GM19463 (cell line): ENCODE results near the gene CSTB.

Experiments
- ATAC-seq: cut with Tn5 transposase; IDR thresholded peaks from one replicate; pipeline ENCODE4 v1.9.1; 2021; ENCODE audit warnings: mild to moderate bottlenecking, moderate library complexity; ENCODE audit not compliant: unreplicated experiment

The CSTB gene

DNA sequence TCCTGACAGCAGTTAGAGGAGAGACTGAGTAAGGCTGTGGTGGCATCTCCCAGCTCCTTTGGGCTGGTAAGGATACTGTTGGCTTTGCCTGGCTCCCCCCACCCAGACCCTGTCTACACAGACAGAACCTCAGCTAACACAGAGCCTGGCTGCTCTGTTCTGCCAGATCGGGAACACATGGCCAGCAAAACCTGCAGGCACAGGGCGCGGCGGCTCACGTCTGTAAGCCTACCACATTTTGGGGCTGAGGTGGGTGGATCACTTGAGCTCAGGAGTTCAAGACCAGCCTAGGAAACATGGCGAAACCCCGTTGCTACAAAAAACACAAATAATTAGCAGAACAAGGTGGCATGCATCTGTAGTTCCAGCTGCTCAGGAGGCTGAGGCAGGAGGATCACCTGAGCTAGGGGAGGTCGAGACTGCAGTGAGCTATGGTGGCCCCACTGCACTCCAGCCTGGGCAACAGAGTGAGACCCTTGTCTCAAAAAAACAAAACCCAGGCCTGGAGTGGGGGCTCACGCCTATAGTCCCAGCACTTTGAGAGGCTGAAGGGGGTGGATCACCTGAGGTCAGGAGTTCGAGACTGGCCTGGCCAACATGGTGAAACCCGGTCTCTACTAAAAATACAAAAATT is 6.7 kb downstream of the CSTB start:
- no peak for ATAC-seq

DNA sequence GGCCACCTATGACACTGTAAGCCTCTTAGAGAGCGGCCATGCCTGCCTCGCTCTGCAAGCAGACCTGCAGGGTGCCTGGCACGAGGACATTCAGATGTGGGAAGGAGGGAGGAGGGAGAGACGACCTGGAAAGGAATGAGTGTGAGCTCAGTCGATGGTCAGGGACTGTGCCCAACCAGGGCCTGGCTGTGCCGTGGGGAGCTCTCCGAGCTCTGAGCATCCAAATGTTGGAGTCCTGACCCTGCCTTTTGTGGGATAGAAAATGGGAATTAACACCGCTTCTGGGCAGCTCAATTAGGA is 7.3 kb downstream of the CSTB start:
- no peak for ATAC-seq

DNA sequence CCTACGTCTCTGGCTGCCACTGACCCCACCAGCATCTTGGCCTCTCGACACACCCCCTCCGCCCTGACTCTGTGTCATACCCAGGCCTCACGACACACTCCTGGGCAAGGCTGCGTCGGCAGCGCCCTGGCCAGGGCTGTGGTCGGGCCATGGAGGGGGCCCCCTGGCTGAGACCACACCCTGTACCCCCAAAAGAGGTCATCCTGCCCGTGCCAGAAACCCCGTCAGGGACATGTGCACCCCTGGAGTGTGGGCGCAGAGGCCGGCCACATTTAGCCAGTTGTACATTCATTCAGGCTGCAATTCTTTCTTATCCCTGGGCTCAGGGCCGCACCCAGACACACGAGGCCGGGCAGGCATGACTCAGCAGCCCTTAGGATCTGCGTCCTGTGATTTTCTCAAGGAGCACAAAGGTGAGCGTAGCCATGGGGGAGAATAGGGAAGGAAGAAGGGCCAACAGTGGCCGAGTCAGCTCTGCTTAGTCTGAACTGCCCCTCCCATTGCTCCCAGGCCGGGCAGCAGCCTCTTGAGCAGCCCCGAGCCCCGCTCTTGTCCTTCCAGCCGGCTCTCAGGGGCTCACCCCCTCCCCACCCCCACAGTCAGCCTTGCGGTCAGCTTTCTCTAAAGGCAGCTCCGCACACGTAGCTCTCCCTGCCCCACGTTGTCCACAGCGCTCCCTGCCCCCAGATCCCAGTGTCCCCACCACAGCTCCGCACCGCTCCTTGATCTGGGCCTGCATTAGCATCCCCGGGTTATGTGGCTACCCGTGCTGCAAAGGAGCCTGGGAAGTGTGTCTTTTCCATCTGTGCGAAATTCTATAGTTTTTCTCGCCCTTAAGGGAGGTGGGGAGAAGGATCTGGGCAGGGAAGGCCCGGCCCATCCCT is 7.9 kb downstream of the CSTB start:
- ATAC-seq = no peak

DNA sequence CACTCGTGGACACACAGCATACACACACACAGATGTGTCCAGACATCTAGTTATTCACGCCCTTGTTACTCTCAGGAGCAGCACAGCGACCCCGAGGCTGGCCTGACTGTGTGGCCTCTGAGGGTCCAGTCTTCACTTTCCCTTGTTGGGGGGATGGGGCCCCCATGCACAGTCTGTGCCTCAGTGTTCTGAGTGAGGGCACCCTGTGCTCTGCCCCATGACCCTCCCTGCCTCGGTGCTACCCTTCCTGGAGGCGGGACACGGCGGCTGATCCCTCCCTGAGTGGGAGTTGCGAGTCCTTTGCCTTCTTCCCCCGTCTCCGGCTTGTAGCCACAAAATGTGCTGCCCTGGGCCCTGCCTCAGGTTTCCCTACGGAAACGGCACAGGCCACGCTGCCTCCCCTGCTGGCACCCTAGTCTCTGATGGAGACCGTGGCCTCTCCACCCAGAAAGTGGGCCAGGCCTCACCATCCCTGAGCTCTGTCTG is 8.6 kb downstream of the CSTB start:
- no peak for ATAC-seq

DNA sequence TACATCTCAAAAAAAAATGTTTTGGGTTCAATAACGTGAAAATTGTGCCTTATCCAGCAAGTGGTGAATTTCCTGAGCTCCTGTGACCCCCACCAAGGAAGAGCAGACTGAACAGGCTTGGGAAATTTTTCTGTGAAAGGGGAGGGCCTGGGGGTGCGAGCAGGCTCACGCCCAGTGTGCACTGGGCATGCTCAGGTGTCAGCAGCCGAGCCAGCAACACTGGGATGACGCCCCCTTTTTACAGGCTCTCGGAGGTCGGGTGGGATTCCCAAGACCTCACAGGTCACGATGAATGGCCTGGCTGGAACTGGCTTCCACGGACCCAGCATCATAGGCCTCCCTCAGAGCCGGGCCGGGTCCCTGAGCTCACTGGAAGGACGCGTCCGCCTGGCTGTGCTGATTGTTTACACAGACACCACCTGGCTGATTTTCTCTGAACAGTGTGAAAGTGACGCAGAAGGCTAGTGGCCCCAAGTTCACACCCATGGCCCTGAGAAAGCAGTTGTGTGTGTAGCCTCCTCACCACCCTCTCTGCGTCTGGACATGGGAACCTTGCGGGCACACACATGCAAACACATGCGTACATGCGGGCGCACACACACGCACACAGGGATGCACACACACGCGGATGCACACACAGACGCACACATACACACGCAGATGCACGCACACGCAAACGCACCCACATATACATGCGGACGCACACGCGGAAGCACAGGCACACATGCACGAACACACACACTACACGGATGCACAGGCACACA is 9.2 kb downstream of the CSTB start:
- ATAC-seq = no peak

DNA sequence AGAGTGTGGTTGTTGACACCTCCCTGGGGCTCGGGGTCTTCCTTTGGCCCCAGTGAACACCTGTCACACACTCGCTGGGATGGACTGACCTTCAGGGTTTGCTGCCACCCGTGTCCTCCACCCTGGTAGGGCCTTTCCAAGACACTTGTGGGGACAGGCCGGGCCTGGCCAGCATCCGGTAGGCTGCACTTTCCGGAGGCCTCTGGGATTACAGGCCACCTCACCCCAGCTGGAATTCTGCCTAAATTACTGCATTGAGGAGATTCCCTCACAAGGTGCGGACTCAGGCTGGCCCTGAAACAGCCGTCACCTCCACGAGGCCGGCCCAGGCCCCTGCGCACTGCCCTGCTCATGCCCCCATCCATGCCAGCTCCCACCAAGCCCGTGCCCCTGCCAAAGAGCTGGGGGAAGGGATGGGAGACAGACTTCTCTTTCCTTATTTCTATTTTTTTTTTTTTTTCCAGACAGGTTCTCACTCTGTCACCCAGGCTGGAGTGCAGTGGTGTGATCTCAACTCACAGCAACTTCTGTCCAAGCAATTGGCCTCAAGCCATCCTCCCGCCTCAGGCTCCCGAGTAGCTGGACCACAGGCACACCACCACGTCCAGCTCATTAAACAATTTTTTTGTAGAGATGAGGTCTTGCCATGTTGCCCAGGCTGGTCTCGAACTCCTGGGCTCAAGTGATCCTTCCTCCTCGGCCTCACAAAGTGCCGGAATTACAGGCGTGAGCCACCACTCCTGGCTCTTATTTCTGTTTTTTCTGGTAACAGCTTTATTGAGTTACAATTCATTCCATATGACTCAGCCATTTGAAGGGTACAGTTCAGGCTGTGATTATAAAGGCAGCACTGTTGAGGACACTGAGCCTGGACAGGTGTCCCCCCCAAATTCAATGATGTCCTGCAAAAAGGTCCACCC is 11.3 kb downstream of the CSTB start:
- ATAC-seq = no peak

DNA sequence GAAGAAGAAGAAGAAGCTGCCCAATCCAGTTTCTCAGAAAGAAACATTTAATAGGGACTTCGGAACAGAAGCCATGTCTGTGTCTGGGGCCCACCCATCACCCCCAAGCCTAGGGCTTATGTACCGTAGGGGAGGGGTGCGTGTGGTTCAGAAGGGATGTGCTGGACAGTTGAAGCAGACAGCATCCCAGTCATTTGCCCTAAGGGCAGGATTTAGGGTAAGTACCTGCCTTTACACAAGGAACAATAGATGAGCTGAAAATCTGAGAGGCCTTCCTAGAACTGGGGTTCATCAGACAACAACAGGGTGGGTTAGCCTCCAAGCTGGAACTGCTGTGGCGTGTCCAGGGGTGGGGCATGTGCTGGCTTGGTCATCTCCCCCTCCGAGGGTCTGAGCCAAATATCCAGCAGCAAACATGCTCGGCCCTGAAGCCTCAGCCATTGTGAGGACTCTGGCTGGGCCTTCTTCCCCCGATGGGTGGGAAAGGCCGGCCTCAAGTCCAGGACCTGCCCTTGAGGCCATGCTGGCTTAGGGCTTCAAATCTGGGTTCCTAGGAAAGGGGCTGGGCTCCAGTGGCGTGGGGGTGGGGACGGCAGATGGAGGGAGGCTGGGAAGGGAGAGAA is 12.1 kb downstream of the CSTB start:
- no peak for ATAC-seq

DNA sequence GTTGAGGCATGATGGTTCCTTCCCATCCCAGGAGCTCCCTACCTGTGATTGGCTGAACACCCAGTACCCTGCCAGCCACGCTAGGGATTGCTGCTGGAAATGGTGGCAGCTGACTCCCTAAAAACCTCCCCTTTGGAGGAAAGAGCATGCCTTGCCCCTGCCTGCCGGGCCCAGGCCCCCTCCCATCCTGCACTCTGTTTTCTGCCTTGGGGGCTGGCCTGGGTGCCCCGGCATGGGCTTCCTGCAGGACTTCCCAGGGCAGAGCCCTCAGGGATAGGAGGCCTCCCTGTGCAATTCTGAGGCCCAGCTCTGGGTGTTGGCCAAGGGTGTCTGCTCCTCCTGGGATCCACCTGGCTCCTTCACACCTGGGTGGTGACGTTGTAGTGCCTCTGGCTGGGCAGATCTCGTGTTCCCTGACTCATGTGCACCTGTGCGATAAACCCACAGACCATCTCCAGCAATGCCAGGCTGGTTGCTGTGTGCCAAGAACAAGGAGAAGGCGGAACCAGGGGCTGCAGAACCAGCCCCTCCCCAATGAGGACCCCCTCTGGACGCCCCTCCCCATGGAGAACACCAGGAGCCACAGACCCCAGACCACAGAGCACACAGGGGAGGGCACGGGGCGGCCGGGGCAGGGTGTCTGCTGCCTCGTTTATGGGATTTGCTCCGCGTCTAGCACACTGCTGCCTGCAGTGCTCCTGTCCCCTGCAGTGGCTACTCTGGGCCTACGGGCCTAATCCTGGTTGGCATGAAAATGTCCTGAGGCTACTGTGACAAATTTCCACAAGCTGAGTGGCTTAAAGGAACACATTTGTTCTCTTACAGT is 13.6 kb downstream of the CSTB start:
- no peak for ATAC-seq

DNA sequence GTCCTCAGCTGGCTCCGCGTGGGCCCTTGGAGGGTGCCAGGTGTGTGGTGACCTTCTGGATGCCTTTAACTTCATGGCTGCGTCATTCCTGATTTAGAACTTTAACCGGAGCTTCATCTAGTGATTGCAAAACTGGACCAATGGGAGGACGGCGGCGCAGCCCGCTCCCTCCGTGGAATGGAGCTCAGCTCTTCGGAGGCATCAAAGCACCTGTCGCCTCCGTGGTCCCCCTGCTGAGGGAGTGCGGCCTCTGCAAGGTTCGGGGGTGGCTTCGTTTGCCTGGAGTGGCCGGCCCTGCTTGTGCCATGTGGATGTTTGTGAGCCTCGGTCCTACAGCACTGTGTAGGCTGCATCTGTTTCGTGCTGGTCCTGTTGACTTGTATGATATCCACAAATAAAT is 14.2 kb downstream of the CSTB start:
- no peak for ATAC-seq

DNA sequence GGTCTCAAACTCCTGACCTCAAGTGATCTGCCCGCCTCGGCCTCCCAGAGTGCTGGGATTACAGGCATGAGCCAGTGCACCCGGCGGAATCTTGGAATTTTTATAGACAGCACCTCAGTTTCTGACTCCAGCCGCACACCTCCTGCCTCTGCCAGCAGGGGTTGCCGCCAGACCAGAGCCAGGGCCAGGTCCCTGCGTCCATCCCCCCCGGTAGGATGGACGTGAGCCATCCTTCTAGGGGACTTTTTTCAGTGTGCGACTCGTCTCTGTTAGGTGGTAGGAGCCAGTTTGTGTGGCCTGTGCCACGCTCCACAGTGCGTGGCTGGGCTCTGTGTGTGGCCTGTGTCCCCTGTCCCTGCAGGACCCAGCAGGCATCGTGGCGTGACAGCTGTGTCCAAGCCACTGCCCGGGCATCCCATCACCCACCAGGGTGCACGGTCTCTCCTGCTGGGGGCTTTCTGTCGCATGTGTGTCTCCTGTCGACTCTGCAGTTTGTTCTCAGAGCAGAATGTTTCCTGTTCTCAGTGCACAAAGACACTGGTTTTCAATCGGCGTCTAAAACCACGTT is 15.6 kb downstream of the CSTB start:
- no peak for ATAC-seq

DNA sequence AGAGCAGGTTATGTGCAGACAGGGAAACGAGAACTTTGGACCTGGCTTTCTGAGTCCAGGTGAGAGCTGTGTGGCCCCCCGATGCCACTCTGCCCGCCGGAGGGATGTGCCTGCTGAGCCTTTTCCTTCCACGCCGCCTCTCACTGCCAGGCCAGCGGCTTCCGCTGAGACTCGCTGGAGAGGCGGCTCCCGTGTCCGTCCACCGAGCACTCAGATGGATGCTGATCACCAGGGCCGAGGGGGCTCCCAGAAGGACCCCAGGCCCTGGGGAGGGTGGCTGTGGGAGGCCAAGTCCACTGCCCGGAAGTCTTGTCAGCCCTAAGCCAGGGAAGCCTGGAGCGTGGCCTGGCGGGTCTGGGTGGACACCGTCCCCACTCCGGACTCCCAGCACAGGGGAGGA is 16.5 kb downstream of the CSTB start:
- ATAC-seq = no peak

DNA sequence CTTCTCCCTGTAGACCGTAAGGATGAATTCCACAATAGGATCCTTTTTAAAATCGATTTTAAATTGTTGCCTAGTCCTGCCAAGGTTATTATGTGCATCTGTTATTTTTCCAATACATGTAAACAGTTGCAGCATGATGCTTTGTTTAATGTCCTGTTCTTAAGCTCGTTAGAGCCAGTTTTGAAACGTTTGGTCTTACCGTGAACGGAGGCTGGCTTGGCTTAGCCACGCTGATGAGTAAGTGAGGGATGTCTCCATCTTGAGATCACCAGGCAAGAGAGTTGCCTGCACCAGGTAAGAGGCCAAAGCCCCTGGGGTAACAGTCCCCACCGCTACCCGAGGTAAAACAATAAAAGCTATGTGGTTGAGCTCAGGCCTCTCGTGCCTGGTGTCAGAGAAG is 17.3 kb downstream of the CSTB start:
- no peak for ATAC-seq

DNA sequence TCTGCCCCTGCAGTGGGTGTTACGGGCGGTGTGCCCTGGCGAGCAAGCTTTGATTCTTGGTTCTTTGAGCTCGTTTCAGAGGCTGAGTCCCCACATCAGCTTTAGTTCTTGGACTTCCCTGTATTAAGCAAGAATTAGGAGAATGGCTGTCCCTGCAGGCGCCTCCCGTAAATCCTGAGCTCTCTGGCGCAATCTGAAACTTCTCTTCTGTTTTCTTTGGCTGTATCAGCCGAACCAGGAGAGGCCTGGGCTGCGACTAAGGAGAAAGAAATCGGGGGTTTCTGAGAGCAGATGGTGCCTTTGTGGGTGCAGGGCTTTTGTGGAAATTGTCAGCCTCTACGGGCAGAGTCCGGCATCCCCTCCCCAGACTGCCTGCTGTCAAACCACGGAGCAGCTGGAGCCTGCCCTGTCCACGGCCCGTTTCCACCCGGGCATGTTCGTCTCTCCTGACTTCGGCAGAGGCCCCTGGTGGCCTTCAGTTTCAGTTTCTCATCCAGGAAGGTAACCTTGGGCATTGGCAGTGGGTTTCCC is 17.9 kb downstream of the CSTB start:
- no peak for ATAC-seq

DNA sequence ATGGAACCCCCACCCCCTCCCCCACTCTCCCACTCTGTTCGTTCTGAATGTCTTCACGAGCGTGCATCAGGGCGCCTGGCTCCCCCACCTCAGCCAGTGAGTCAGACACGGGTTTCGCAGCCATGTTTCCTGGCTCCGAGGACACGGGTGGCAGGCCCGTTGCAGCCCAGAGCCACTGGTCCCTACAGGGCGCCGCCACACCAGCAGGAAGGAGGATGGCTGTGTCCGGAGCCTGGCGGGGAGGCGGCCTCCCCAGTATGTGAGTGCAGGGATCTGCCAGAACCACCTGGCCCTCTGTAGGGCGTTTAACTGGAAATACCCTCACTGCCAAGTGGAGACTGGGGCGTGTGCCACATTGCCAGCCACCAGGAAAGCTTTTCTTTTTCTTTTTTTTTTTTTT is 18.5 kb downstream of the CSTB start:
- ATAC-seq = no peak

DNA sequence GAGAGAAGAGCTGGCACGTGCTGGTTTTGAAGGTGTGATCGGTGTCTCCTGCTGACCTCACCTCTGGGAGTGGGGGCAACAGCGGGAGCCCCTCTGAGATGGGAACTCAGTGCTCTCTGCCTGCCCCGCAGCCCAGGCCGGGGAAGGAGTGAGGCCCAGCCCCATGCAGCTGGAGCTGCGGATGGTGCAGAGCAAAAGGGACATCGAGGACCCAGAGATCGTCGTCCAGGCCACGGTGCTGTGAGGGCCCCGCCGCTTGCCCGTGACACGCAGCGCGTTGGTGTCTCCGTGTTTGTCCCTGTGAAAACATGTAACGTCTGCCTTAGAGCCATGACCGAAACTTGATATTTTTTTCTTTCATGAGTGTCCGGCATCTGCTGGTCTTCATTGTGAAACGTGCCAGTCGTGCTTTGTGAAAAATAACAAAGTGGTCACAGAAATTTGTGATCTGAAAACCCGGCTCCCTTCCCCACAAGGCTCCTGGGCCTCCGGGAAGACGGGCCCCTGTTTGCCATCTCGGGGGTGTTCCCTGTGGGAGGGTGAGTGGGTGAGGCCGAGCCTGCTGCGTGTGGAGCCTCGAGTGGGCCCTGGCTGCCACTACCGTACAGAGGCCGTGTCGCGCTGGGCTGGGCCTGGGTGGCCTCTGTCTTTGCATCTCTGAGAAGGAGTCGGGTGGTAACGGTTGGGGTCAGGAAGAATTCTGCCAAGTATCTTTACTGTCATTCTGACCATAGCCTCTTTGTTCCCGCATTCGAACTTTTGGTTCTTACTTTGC is 20.1 kb downstream of the CSTB start:
- ATAC-seq = no peak

DNA sequence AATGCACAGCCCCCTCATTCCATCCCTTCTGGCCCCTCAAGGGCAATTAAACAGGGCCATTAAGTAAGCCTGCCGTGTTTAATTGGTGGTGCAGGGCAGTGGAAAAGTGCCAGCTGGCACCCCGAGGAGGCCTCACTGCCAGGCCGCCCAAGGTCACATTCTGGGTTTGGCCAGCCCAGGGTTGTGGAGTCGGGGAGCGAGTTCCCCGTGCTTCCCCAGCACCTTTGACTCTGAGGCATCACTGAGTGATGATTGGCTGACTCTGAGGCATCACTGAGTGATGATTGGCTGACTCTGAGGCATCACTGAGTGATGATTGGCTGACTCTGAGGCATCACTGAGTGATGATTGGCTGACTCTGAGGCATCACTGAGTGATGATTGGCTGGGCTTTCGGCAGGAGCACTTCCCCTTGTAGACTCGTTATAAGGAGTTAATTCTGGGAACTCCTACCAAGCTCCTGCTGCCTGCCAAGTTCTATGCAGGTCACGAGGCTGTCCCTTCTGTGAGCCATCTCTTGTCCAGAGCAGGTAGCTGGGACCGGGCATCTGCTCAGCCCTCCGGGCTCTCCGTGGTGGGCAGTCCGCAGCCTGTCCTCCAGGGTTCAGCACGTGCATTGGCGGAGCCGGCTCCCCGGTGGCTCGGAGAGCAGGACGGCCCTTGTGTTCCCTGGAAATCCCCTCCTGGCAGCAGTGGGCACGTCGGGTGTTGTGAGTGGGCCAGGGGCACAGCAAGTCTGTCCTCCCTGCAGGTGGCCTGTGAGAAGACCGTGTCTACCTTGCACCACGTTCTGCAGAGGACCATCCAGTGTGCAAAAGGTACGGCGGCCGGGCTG is 20.9 kb downstream of the CSTB start:
- no peak for ATAC-seq

DNA sequence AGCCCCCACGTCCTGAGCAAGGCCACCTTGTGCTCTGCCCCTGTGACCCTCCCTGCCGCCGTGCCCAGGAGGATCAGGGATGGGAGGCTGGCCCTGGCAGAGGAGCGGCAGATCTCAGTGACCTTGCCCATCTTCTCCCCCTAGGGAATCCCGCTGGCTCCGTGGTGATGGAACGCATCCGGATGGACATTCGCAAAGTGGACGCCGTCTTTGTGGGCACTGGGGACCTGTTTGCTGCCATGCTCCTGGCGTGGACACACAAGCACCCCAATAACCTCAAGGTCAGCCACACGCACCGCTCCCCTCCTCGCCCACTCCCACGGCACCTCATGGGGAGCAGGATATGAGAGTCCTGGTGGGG is 22.7 kb downstream of the CSTB start:
- no peak for ATAC-seq
